ENCODE results near the gene SCUBE2. TPM values are rescaled to one million over a fixed set of nuclear protein-coding genes. Genes with fewer than 3 reads are reported as not detected.

Gene SCUBE2
- total RNA-seq, 1 donor from 2014 or later = 1.5 TPM

DNA sequence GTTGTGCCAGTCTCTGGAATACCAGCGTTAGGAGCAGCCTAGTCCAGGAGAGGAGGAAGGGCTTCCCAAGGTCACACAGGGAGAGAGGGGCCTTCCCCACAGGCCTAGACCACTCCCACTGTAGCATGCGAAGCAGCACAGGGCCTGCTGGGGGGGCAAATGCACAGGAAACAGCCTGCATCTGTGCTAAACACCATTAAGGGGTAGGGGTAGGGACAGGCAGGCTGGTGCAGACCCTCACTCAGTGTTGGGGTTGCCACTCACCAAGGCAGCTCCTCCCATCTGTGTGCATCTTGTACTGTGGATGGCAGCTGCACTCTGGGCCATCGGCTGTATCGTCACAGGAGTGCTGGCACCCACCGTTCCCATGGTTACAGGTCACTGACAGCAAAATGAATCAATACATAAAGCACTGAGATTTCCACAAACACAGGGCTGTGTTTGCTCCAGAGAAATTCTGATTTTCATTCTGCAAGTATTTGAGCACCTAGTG is 24.9 kb downstream of the SCUBE2 start:
- Mint-ChIP-seq H3K36me3 (ENCODE audit: low read depth, unreplicated experiment) (peaks cover 12% of the 10 kb centered on the region), H3K27ac (ENCODE audit: unreplicated experiment) (no peak overlapping the region), H3K4me3 (ENCODE audit: unreplicated experiment) (no peak overlapping the region), H3K4me1 (ENCODE audit: low read depth, unreplicated experiment) (no peaks in the 10 kb centered on the region), H3K27me3 (ENCODE audit: low read depth, unreplicated experiment) (peaks cover 11% of the 10 kb centered on the region), H3K9me3 (ENCODE audit: unreplicated experiment) (peaks cover 8% of the 10 kb centered on the region)
- H3K4me3 ChIP-seq (ENCODE audit: insufficient read depth, low read depth, low read length) = no peak overlapping the region
- no peaks in the 10 kb centered on the region for H4K20me1 ChIP-seq (ENCODE audit: insufficient read depth, low read length)
- no peaks in the 10 kb centered on the region for H3K9me3 ChIP-seq (ENCODE audit: insufficient read depth, low read depth, low read length)
- H3K79me2 ChIP-seq (ENCODE audit: insufficient read depth, low read length) = no peaks in the 10 kb centered on the region
- H3K27me3 ChIP-seq (ENCODE audit: insufficient read depth, low read length) = no peaks in the 10 kb centered on the region
- no peak overlapping the region for H3K4me2 ChIP-seq (ENCODE audit: low read length)
- no peaks in the 10 kb centered on the region for H3K4me1 ChIP-seq (ENCODE audit: insufficient read depth, low read length)
- H3K9ac ChIP-seq (ENCODE audit: low read length) = no peak overlapping the region
- no peak for TF ChIP-seq EZH2 (IDR thresholded peaks at IDR 0.05; ENCODE audit: insufficient read depth, low read length)
- H3K27ac ChIP-seq (ENCODE audit: low read depth, low read length) = no peak overlapping the region
- FAIRE-seq = no peak
- H3K36me3 ChIP-seq (ENCODE audit: insufficient read depth, low read length) = no peaks in the 10 kb centered on the region
- DNase-seq (ENCODE audit: low read depth) = no peak
- no peak overlapping the region for H2AFZ ChIP-seq (ENCODE audit: low read depth, low read length)

GRCh38 chr11:9065607-9066432 is 25.6 kb downstream of the SCUBE2 start:
- Mint-ChIP-seq H3K27ac (ENCODE audit: unreplicated experiment) (no peak overlapping the region), H3K4me3 (ENCODE audit: unreplicated experiment) (no peak overlapping the region), H3K4me1 (ENCODE audit: low read depth, unreplicated experiment) (no peaks in the 10 kb centered on the region), H3K9me3 (ENCODE audit: unreplicated experiment) (peaks cover 8% of the 10 kb centered on the region), H3K27me3 (ENCODE audit: low read depth, unreplicated experiment) (peaks cover 11% of the 10 kb centered on the region), H3K36me3 (ENCODE audit: low read depth, unreplicated experiment) (peaks cover 12% of the 10 kb centered on the region)
- no peaks in the 10 kb centered on the region for H3K36me3 ChIP-seq (ENCODE audit: insufficient read depth, low read length)
- H3K9me3 ChIP-seq (ENCODE audit: insufficient read depth, low read depth, low read length) = no peaks in the 10 kb centered on the region
- no peak overlapping the region for H2AFZ ChIP-seq (ENCODE audit: low read depth, low read length)
- H3K4me1 ChIP-seq (ENCODE audit: insufficient read depth, low read length) = no peaks in the 10 kb centered on the region
- H3K79me2 ChIP-seq (ENCODE audit: insufficient read depth, low read length) = no peaks in the 10 kb centered on the region
- no peak overlapping the region for H3K4me3 ChIP-seq (ENCODE audit: insufficient read depth, low read depth, low read length)
- H3K4me2 ChIP-seq (ENCODE audit: low read length) = no peak overlapping the region
- H4K20me1 ChIP-seq (ENCODE audit: insufficient read depth, low read length) = no peaks in the 10 kb centered on the region
- no peak for DNase-seq (ENCODE audit: low read depth)
- no peaks in the 10 kb centered on the region for H3K27me3 ChIP-seq (ENCODE audit: insufficient read depth, low read length)
- no peak for FAIRE-seq
- TF ChIP-seq EZH2 (IDR thresholded peaks at IDR 0.05; ENCODE audit: insufficient read depth, low read length) (no peak), CTCF (IDR thresholded peaks at IDR 0.05; ENCODE audit: insufficient read depth, low read depth, low read length) (no peak)
- no peak overlapping the region for H3K9ac ChIP-seq (ENCODE audit: low read length)
- no peak overlapping the region for H3K27ac ChIP-seq (ENCODE audit: low read depth, low read length)

DNA sequence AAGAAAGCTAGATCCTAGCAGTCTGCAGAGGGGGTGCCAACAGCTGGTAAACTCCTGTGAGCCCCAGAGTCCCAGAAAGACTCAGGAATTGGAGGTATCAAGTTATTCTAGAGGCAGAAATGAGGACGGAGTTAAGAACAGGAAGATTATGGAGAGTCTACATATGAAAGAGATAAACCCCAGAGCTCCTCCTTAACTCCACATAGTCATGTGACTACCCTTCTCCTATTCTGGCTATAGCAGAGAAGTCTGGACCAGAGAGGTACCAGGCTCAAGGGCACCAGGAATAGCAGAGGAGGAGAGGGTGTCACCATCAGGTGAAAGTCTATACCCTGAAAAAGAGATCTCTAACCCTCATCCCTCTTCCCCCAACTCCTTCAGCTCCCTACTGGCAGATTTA is 29.6 kb downstream of the SCUBE2 start:
- no peak overlapping the region for H3K9ac ChIP-seq (ENCODE audit: low read length)
- H3K4me3 Mint-ChIP-seq (ENCODE audit: unreplicated experiment) = no peak overlapping the region
- no peak overlapping the region for H3K4me3 ChIP-seq (ENCODE audit: insufficient read depth, low read depth, low read length)
- H3K27me3 ChIP-seq (ENCODE audit: insufficient read depth, low read length) = no peaks in the 10 kb centered on the region
- FAIRE-seq = no peak
- peaks cover 6% of the 10 kb centered on the region for H3K36me3 Mint-ChIP-seq (ENCODE audit: low read depth, unreplicated experiment)
- H3K27ac ChIP-seq (ENCODE audit: low read depth, low read length) = no peak overlapping the region
- H4K20me1 ChIP-seq (ENCODE audit: insufficient read depth, low read length) = no peaks in the 10 kb centered on the region
- no peaks in the 10 kb centered on the region for H3K79me2 ChIP-seq (ENCODE audit: insufficient read depth, low read length)
- peaks cover 8% of the 10 kb centered on the region for H3K9me3 Mint-ChIP-seq (ENCODE audit: unreplicated experiment)
- H3K4me2 ChIP-seq (ENCODE audit: low read length) = no peak overlapping the region
- H3K36me3 ChIP-seq (ENCODE audit: insufficient read depth, low read length) = no peaks in the 10 kb centered on the region
- H3K27ac Mint-ChIP-seq (ENCODE audit: unreplicated experiment) = no peak overlapping the region
- no peak for DNase-seq (ENCODE audit: low read depth)
- H3K4me1 ChIP-seq (ENCODE audit: insufficient read depth, low read length) = no peaks in the 10 kb centered on the region
- H3K9me3 ChIP-seq (ENCODE audit: insufficient read depth, low read depth, low read length) = no peaks in the 10 kb centered on the region
- TF ChIP-seq CTCF (IDR thresholded peaks at IDR 0.05; ENCODE audit: insufficient read depth, low read depth, low read length) = no peak
- no peak for TF ChIP-seq EZH2 (IDR thresholded peaks at IDR 0.05; ENCODE audit: insufficient read depth, low read length)
- H3K4me1 Mint-ChIP-seq (ENCODE audit: low read depth, unreplicated experiment) = no peaks in the 10 kb centered on the region
- H2AFZ ChIP-seq (ENCODE audit: low read depth, low read length) = no peak overlapping the region
- peaks cover 2% of the 10 kb centered on the region for H3K27me3 Mint-ChIP-seq (ENCODE audit: low read depth, unreplicated experiment)
